ENCODE measurements around the gene PPP3CA. TPM values are rescaled to one million over a fixed set of nuclear protein-coding genes. Genes with fewer than 3 reads are reported as not detected.
A peak's percentile ranks its signal among the peaks of the same experiment; 100 is the strongest.

Gene PPP3CA
- total RNA-seq, 1 experiment from 2014 or later = 15.5 TPM

DNA sequence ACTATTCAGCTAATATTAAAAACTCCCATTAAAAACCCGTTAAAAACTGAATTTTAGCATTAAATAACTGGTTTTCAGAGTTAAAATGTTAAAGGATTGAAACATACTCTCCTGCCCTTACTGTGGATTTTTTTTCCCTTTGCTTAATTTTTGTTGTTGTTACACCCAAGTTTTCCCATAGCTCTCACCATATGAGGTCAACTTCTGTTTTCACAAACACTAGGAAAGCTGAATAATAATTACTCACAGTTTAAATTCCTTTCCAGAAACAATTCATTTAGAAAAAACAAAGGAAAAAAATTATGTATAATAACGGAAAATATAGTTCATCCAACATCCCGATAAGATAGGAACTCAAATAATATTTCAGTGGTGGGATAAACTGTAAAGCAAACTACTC lies 129.0 kb downstream of the PPP3CA start:
- TF ChIP-seq, protein P1, sequence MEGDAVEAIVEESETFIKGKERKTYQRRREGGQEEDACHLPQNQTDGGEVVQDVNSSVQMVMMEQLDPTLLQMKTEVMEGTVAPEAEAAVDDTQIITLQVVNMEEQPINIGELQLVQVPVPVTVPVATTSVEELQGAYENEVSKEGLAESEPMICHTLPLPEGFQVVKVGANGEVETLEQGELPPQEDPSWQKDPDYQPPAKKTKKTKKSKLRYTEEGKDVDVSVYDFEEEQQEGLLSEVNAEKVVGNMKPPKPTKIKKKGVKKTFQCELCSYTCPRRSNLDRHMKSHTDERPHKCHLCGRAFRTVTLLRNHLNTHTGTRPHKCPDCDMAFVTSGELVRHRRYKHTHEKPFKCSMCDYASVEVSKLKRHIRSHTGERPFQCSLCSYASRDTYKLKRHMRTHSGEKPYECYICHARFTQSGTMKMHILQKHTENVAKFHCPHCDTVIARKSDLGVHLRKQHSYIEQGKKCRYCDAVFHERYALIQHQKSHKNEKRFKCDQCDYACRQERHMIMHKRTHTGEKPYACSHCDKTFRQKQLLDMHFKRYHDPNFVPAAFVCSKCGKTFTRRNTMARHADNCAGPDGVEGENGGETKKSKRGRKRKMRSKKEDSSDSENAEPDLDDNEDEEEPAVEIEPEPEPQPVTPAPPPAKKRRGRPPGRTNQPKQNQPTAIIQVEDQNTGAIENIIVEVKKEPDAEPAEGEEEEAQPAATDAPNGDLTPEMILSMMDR (conservative IDR thresholded peaks at IDR 0.05; ENCODE audit: low read depth, low read length) = no peak
- TF ChIP-seq EZH2phosphoT487 (IDR thresholded peaks at IDR 0.05; ENCODE audit: borderline replicate concordance, low read length) = no peak
- no peak for TF ChIP-seq EZH2 (IDR thresholded peaks at IDR 0.05; ENCODE audit: low read length, unreplicated experiment)
- no peak overlapping the region for H3K4me2 ChIP-seq (ENCODE audit: low read length)
- H2AFZ ChIP-seq (ENCODE audit: low read length) = no peak overlapping the region
- peaks cover 8% of the 10 kb centered on the region for H3K4me1 ChIP-seq (ENCODE audit: insufficient read depth, low read length)
- H3K36me3 ChIP-seq (ENCODE audit: low read depth, low read length) = no peaks in the 10 kb centered on the region
- peaks cover 10% of the 10 kb centered on the region; the same call in 1 of the 2 replicates for H3K79me2 ChIP-seq (ENCODE audit: low read length)
- no peaks in the 10 kb centered on the region for H4K20me1 ChIP-seq (ENCODE audit: low read length)
- H3K4me3 ChIP-seq (ENCODE audit: low read length) = no peak overlapping the region
- ChIA-PET POLR2A (ENCODE audit: unreplicated experiment) (no interaction called here), CTCF (no interaction called here)
- intact Hi-C loops (cut with micrococcal nuclease) = loop anchor here (1.0 kb wide), 1 partner anchor 28 kb away; no protein-coding TSS in a partner anchor
- no peak overlapping the region for H3K27ac ChIP-seq (ENCODE audit: low read length)
- no TSS peak for BruUV-seq (replicated peaks)
- H3F3A ChIP-seq (ENCODE audit: low read length, unreplicated experiment) = no peaks in the 10 kb centered on the region
- no peaks in the 10 kb centered on the region for H3K9me2 ChIP-seq (replicated peaks; ENCODE audit: low read length)
- DNase-seq (no peak), ATAC-seq (no peak)
- H3K27me3 ChIP-seq (ENCODE audit: low read length) = no peaks in the 10 kb centered on the region
- no peaks in the 10 kb centered on the region for H3K9me3 ChIP-seq (ENCODE audit: low read length)
- no peak overlapping the region for H3K9ac ChIP-seq (ENCODE audit: low read length)

DNA sequence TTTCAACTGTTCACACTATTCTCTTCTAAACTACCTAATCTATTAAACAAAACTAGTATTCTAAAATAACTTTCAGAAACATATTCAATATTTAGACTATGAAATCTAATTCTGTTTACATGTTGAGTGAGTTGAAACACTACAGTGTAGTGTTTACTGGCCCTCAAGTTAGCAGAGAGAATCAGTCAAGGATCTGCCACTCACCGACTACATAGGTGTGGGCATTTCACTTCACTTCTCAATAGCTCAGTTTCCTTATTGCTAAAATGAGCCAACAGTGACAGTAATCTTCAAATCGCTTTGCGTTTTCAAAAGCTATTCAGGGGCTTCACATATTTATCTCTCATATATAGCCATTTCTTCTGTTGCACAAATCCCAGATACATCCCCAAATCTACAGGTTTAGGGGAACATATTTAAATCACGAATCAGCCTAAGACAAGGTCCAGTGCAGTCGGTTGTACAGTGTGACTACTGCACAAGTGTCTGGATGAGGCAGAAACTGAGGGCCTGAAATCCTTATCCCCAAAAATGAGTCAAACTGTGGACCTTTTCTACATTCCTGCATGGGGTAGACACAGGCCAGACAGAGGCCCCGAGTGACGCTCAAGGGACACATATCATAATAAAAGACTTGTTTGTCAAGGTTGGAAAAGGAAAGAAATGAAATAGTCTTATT lies 129.8 kb downstream of the PPP3CA start:
- Histone ChIP-seq H3K27ac (ENCODE audit: low read length) (no peak overlapping the region), H4K20me1 (ENCODE audit: low read length) (no peaks in the 10 kb centered on the region), H3K79me2 (ENCODE audit: low read length) (0 out of 2 replicates have a peak, but pooled peaks cover 5% of the 10 kb centered on the region), H3K36me3 (ENCODE audit: low read depth, low read length) (no peaks in the 10 kb centered on the region), H3K9me3 (ENCODE audit: low read length) (no peaks in the 10 kb centered on the region), H3K9ac (ENCODE audit: low read length) (no peak overlapping the region), H3K4me1 (ENCODE audit: insufficient read depth, low read length) (no peaks in the 10 kb centered on the region; the same call in 1 of the 2 replicates), H3K27me3 (ENCODE audit: low read length) (no peaks in the 10 kb centered on the region), H3K4me2 (ENCODE audit: low read length) (no peak overlapping the region), H3K9me2 (replicated peaks; ENCODE audit: low read length) (no peaks in the 10 kb centered on the region), H2AFZ (ENCODE audit: low read length) (no peak overlapping the region), H3F3A (ENCODE audit: low read length, unreplicated experiment) (no peaks in the 10 kb centered on the region), H3K4me3 (ENCODE audit: low read length) (no peak overlapping the region)
- POLR2A ChIA-PET (ENCODE audit: unreplicated experiment) = no interaction called here
- BruUV-seq (replicated peaks) = no TSS peak
- CTCF ChIA-PET = no interaction called here
- DNase-seq = peak; percentile 12
- intact Hi-C loops (cut with micrococcal nuclease) = loop anchor here (1.0 kb wide), 1 partner anchor 27 kb away; no protein-coding TSS in a partner anchor
- TF ChIP-seq EZH2phosphoT487 (IDR thresholded peaks at IDR 0.05; ENCODE audit: borderline replicate concordance, low read length) (no peak), EZH2 (IDR thresholded peaks at IDR 0.05; ENCODE audit: low read length, unreplicated experiment) (no peak)
- TF ChIP-seq, protein P1 (conservative IDR thresholded peaks at IDR 0.05; ENCODE audit: low read depth, low read length) = no peak
- ATAC-seq = no peak

DNA sequence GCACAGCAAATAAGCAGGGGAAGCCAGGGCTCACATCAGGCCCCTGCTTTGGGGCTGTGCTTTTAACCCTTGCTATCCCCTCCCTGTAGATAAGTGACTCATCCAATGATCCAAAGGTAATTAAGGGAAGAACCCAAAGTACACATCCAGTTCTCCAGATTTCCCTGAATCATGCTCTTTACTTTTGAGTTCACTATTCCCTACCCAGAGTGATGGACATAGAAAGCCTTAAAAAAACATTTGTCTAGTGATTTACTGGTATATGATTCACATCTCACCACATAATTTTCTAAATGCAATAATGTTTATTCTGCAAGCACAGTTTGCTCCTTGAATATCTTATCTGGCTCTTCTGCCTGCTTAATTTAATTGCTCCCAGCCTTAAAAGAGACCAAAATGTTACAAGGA lies 136.2 kb downstream of the PPP3CA start:
- no TSS peak for BruUV-seq (replicated peaks)
- ChIA-PET CTCF (no interaction called here), POLR2A (ENCODE audit: unreplicated experiment) (no interaction called here)
- Histone ChIP-seq H4K20me1 (ENCODE audit: low read length) (no peaks in the 10 kb centered on the region), H3K9me3 (ENCODE audit: low read length) (no peaks in the 10 kb centered on the region), H3K9ac (ENCODE audit: low read length) (peak overlapping the region; percentile 51), H3K4me3 (ENCODE audit: low read length) (no peak overlapping the region), H3K79me2 (ENCODE audit: low read length) (peaks cover 38% of the 10 kb centered on the region), H3K36me3 (ENCODE audit: low read depth, low read length) (no peaks in the 10 kb centered on the region), H3K4me2 (ENCODE audit: low read length) (peak overlapping the region; percentile 60), H3K27me3 (ENCODE audit: low read length) (no peaks in the 10 kb centered on the region), H3K27ac (ENCODE audit: low read length) (peak overlapping the region; percentile 92), H3K9me2 (replicated peaks; ENCODE audit: low read length) (no peaks in the 10 kb centered on the region), H2AFZ (ENCODE audit: low read length) (no peak overlapping the region), H3F3A (ENCODE audit: low read length, unreplicated experiment) (no peaks in the 10 kb centered on the region), H3K4me1 (ENCODE audit: insufficient read depth, low read length) (peaks cover 26% of the 10 kb centered on the region)
- DNase-seq (peak; percentile 83), ATAC-seq (peak; percentile 96)
- TF ChIP-seq EZH2phosphoT487 (IDR thresholded peaks at IDR 0.05; ENCODE audit: borderline replicate concordance, low read length) (no peak), EZH2 (IDR thresholded peaks at IDR 0.05; ENCODE audit: low read length, unreplicated experiment) (no peak)
- TF ChIP-seq, protein P1 (conservative IDR thresholded peaks at IDR 0.05; ENCODE audit: low read depth, low read length) = no peak
- intact Hi-C loops (cut with micrococcal nuclease) = no loop called here
